ENCODE measurements around the gene DLX5. TPM values are rescaled to one million over a fixed set of nuclear protein-coding genes. Genes with fewer than 3 reads are reported as not detected.

DLX5 gene
- not detected in 2 replicates for total RNA-seq

GRCh38 chr7:97024209-97025129 lies at the start of gene DLX5:
Gene DLX5, minus strand, starts transcription at chr7:97024831. Its CDS starts 208 bp downstream, at chr7:97024623.

GRCh38 chr7:97005183-97006054 lies 19.2 kb downstream of the DLX5 start, which contains the start of gene DLX6:
Gene DLX6, plus strand, starts transcription at chr7:97005553. Its CDS starts 425 bp downstream, at chr7:97005978.

Other genes starting within 250 kb of the DLX5 start
- not detected in 2 replicates for gene DLX6, start 19.3 kb downstream of the DLX5 start, total RNA-seq
- 6.0 and 9.0 TPM in 2 replicates for gene SDHAF3, start 92.9 kb upstream of the DLX5 start, total RNA-seq